Erythroblast (primary cell): ENCODE results near the gene EBLN1.

Experiments used
- GATA1 ChIP-seq: IDR thresholded peaks from 2 replicates; pipeline ENCODE4 v1.6.1; 2011; ENCODE audit warnings: low read depth, mild to moderate bottlenecking, control low read depth, low read length, moderate library complexity
- POLR2A ChIP-seq: IDR thresholded peaks from 2 replicates; pipeline ENCODE4 v1.6.1; 2011; ENCODE audit warnings: mild to moderate bottlenecking, low read length

GRCh38 chr10:22228167-22228938 lies 10.5 kb upstream of the EBLN1 start:
- no peak for TF ChIP-seq POLR2A
- no peak for TF ChIP-seq GATA1
